NCI-H128 (cell line): ENCODE data around the gene GLE1.

ENCODE experiments used
- DNase-seq: peaks from one replicate; lab custom pipeline; 2025; ENCODE audit not compliant: unreplicated experiment; lab: John Stamatoyannopoulos, UW

The GLE1 gene

DNA sequence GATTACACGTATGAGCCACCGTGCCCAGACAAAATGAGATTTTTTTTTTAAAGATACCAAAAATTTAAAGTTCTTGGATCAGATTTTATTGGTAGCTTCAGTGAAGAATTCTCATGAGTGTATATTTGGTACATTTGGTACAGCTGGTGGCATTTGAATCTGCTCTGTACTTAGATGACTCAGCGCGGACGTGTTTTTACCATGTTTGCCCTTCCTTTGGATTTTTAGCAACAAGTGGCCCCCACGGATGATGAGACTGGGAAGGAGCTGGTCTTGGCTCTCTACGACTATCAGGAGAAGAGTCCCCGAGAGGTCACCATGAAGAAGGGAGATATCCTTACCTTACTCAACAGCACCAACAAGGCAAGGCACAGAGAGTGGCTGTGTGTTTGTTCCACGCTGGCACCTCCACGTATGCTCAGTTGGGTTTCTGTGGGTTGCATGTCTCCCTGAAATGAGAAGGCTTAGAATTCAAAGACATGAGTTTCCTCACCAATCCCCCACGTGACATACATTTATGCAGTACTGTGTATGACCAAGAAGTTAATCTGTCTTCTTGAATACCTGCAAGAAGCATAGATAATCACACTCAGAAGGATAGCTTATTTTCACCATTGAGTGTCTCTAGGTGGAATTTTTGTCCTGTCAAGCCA, 84.2 kb downstream of the GLE1 start:
- DNase-seq, result no peak
